Smooth muscle cell of the brain vasculature (primary cell): ENCODE results near the gene SOX2.

ENCODE experiments used
- DNase-seq: peaks from one replicate; pipeline ENCODE4 v3.0.0-alpha.2; 2012; ENCODE audit warnings: low read depth, low spot score

The SOX2 gene

DNA sequence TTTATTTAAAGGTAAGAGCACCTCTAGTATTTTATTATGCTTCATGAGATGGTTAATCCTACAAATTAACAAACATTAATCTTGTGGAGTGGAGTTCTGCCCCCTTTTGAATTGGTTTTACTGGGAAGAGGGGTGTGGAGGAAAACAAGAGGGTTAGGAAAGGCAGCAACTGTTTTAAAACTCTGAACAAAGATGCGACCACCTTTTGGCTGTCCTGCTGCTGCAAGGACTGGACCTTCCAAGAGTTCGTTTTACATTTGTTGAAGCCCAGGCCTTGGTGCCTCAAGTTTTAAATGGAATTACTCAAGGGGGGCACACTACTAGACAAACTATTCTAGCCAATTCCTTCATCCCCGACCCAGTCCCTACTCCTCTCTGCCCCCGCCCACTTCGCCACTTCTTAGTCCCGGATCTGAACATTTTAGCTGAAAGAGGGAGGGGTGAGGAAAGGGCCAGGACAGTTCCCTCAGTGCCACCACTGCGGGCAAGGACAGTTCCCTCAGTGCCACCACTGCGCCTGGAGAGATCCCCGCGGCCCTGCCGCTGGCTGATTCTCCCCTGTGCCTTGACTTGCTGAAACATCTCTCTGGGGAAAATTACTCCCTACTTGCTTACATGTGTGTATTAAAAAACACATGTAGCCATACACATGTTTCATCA is 11.2 kb downstream of the SOX2 start:
- DNase-seq: no peak

DNA sequence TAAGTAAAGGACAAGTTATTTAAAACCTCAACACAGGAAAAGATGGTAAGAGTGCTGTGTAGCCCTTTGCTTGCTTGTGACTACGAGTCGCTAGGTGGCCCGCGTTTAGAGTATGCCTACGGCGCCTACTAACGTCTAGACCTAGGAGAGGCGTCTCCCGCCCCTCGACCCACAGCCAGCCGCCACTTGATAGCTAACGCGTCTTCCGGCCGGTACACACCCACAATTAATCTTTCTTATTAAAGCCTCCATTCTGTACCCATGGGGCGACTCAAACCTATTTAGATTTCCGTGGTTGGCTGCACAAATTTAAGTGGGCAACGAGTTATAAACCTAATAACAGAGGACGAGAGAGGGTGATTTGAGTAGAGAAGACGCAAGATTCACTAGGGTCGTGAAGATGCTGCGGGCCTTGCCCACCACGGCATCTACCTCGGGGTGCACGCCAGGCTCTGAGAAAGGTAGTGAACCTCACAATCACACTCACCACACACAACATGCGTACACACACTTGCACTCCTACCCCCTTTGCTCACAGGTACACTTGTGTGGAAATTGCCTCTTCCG is 12.0 kb downstream of the SOX2 start:
- no peak for DNase-seq

DNA sequence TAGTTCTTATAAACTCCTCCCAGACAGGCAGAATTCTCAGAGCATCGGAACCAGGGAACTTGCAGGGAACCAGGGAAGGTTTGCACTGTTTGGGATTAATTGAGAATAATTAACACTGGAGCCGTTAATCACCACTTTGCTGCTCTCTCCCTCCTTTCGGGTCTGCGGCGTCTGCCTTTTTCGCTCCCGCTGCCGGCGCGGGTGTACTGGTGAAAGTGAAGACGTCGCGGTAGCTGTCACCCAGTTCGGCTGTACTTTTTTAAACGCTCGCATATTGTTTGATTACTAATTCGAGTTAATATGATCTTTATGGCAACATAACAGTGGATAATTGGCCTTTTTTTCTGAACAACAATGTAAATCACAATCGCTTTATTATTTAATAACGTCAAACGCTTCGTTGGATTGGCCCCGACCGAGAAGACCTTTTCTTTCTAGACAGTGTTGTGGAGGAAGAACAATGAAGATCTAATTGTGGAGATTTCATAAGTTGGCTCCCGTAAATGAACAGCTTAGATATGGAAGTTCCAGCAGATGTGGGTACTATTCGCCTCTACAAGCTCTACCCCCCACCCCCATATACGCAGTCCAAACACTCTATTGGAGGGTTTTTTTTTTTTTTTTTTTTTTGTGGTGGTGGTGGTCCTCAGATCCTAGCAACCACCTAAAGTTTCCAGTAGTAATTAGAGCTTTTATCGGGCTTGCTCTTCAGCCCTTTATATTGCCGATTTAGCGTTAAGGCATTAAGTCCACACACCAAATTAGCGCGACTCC is 12.7 kb downstream of the SOX2 start:
- DNase-seq: no peak

DNA sequence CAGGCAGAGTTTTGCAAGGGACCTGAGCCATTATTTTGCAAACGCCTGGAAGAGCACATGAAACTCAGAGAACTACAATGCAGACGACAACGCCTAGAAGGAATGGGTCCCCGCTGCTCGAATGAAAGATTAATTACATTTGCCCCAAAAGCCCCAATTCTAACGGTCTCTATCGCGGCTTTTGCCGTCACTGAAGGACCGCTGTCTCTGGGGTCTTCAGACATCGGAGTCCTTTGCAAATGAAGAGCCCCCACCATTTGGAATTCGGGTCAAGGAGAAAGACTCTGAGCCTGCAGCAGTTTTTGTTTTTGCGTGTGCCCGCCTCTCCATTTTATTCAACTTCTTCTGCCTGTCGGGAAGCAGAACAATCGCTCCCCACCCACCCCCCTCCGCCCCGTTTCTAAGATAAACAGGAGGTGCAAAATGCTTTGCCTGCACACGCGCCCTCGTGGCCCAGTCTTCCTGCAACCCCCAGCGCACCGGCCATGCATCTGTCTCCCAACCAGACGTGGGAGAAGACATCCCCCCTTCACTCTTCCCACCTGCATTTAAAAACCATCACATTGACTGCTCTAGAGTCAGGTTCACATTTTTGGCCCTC is 13.5 kb downstream of the SOX2 start:
- DNase-seq: no peak

DNA sequence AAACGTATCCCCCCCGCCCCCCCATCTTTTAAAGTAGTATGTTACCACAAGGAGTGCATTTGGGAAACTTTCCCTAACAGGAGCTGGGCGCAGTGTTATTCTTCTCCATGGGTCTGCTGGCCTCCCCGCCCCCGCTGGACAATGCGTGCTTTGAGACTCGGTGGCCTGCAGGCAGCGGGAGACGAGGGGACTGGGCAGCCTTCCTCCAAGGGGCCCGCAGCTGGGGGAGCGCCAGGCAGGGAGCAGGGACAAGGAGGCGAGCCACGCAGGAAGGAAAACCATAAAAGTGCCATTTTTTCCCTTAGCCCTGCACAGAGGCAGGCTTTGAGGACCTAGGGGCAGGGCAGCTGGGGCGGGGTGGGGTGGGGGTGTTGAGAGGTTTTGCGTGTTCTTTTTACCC is 14.1 kb downstream of the SOX2 start:
- DNase-seq: no peak

DNA sequence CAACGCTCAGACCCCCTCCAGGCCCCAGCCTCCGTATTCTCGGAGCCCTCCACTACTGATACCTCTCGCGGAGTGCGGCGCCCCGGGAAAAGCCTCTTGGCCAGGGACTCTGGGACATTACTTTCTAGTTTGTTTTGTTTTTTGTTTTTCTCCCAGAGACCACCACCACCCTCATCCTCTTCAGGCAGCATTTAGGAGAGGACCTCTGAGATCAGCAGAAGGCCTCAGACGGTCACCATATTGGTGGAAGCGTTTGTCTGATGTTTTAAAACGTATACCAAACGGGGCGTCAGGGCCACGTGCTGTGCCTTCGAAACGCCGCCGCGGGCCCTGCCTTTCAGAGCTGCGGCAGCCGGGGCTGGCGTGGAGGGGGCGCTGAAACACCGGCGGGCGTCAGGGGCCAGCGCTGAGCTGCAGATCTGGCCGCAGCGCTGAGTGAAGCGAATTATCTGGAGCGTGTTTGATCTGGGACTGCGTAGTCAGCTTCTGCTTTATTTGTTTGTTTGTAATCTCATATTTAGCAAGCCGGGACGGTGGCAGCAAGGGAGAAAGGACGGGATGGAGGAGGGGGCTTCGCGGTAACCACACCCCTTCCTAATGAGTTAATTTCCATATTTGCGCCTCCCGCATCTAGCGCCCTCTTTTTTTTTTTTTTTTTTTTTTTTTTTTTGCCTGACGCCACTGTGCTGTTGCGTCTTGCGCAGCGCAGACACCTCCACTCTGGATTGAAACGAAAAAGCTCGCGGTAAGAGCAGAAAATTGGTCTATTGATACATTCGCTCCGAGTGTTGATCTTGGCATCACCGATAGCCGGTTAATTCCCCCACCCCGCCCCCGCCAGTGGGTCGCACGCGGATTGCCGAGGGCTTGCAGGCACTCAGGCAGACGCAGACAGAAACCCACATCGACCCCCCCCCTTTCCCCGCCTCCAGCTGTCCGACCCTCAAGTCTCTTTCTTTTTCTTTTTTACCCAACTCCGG is 14.9 kb downstream of the SOX2 start:
- DNase-seq: no peak

DNA sequence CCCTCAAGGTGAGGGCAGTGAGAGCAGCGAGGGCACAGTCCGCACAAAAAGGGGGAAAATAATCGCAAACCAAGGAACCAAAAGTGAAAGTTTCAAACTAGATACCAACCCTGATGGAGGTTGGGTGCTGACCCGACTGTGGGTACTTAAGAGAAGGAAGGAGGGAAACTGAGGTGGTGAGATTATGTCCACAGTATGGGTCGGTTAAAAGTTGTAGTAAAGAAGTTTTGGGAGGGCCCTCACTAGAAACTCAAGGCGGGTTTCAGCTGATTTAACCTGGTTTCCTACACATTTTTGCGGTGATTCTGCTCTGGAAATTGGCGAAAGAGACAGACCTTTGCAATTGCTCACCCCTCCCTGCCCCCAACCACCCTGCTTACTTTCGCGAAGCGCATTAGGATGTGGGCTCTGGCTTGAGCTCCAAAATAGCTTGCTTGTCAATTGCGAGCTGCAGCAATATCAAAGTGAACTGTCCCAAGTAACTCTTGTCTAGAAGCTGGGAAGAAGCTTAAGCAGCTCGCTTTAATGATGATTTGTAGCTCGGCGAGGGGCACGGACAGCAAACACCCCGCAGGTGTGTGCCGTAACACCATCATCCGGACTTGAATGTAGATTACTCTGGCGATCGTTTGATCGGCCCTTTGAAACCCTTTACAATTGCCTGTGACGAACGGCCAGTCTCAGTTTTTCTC is 15.8 kb downstream of the SOX2 start:
- no peak for DNase-seq

DNA sequence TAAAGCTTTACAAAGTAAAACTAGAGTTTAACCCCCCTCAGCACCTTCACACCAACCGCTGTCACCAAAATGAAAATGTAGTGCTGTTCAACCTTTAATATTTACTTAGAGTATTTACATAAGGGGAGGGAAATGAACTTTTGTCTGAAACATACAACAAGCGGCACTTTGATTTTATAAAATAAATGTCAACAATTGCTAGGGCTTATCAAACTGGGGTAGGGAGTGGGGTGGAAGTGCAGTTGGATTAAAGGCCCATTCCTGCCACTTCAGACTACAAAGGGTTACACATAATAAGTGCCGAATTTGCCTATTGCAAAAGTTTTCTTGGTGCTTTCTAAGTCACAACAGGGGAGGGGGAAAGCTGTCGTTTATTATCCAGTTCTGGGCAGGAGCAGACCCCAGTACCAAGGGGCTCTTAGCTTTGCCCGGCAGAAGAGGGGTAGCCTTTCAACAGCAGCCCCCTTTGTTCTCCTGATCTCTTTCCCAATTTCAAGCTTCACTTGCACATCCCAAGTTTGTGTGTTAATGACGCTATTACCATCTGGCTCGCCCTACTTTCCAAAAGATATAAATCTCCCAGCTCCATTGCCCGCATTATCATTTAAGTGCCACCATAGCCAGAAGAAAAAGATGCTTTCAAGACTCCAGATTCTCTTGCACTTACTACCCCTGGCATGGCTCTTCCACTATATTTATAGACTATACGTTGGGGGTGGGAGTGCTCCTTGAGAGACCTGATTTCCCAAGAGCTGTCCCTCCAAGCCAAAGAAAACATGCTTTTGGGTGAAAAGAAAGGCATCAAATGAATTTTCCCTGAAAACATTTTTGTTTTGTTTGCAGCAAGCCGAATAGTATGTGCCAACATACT is 17.0 kb downstream of the SOX2 start:
- no peak for DNase-seq

DNA sequence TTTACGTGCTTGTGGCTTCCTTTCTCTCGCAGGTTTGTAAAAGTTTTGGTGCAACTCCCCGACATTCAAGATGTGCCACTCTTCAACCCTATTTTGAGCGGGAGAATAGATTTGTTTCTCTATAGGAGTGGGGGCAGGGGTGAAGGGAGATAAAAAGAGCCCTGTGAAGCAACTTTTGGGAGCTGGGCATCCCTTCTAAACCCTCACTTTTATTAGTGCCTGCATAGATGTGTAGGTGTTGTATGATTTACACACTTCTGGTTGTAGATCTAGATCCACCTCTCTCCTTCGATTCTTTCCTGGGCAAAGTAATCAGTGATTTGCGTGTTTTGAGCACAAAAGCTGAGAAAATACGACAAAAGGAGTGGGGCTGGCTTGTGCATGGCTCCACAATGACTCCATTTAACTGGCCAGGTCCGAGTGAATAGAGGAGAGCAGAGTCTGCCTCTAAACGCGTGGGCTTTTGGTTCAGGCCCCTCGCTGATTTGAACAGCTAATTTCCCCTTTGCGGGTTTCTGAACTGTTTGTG is 17.7 kb downstream of the SOX2 start:
- no peak for DNase-seq

DNA sequence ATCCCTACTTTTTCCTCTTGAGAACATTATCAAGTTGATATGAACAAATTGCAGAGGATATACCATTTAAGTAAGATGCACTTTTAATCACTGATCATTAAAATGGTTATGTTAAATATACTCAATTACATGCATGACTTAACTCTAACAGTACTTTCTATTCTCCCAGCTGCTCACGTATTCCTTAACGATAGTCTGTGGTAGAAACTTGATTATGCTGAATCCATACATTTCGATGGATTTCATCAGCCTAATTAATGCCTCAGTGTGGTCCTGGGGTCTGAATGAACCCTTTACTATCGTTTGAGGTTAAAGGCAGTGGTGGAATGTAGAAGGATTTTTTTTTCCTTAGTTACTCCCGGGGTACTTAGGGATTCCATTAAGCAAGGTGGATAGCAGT is 18.6 kb downstream of the SOX2 start:
- DNase-seq: no peak

DNA sequence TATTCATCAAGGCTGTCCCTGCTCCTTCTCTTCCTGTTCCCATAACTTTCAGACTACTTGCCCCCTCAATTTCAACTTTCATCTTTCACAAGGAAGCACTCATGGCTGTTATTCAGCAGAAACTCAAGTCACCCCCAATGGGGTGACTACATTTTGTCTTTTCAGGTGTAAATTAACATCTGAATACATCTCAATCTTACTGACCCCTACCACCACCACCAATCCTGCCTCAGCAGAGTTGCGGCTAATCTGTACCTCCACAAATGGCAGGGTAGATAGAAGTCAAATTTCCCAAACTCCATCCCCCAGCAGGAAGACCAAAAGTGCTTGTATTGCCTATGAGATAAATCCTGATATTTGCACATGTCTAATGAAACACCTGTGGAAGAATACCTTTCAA is 19.2 kb downstream of the SOX2 start:
- no peak for DNase-seq

DNA sequence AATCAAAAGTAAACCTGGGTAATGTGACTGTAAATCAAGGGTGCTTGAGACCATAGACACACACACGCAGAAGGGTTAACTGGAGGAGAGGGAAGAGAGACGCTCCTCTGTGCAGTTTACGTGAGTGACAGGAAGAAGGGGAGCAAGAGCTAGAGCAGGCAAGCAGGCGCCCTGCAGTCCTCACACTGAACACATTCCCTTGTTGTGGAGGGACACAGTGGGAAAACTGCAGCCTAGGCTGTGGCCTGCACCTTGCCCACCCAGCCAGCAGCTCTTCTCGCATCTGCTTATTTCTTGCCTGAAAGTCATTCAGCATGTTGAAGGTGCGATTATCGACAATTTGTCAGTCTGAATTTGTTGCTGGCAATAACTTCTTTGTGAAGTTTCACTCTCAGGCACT is 24.2 kb downstream of the SOX2 start:
- no peak for DNase-seq

DNA sequence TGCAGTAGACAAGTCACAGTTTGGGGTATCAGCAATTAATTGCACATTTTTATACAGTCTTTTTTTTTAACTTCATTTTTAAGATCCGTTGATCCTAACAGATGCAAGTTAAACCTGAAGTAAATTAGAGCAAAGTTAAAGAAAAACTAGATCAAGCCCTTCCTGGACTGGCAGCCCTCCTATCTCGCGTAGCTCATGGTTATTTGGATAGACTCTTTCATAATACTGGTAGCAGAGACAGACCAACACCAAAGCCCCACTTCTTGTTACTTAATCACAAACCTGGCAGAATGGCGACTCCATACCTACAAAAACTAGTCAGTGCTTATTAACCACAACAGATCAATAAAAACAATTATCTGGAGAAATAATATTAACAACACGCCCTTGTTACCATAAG is 26.8 kb downstream of the SOX2 start:
- DNase-seq: no peak

DNA sequence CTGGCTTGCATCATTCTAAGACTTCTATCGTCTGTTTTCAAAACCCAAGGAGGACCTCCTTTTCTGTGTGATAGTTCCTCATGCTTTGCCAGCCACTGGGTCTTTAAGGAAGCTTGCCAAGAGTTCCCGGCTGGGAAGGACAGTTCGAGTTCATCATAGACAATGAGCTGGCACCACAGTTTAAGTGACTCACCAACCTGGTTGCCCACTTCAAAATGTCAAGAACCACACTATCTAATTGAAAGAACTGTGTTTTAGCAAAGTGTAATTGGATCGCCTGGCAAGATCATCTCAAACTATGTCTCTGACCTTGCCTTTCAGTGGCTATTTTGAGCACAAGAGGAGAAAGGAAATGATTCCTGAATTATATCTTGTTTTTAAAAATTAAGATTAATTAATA is 27.9 kb downstream of the SOX2 start:
- no peak for DNase-seq

DNA sequence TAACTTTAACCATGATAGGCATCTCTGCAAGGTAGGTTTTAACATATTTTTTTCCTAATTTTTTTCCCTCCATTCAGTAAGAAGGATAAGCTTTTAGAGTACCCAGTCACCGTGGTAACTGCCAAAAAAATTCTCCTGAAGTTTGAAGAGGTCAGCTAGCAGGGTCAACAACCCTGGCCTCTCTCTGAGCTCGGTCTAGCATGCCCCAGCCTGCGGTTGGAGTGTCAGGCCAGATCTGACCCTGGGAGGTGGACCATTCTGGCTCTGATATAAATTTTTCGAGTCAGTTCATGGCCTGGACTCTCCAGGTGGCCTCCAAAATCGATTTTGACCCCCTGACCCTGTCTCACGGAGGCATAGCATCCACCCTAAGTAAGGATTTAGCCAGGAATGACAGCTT is 29.7 kb downstream of the SOX2 start:
- DNase-seq: no peak

DNA sequence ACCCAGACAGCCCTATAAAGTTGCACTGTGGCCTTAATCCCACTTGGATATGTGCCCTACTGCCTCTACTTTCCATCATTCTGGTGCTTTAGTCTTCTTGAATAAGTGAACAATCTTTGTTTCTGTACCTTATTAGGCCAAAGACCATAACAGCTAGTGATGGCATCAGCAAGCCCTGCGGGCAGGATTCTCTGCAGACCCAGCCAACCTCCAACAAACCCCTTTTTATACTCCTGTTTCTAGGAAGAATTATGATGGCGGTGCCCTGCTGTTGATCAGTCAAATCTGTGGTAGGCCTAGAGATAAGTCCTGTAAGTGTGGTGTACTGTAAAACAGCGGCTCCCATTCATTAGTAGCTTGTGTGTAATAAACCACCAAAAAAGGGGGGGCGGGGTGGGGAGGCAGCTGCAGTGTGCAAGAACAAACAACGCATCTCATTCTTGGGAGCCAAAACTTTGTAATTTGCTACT is 40.5 kb downstream of the SOX2 start:
- no peak for DNase-seq

DNA sequence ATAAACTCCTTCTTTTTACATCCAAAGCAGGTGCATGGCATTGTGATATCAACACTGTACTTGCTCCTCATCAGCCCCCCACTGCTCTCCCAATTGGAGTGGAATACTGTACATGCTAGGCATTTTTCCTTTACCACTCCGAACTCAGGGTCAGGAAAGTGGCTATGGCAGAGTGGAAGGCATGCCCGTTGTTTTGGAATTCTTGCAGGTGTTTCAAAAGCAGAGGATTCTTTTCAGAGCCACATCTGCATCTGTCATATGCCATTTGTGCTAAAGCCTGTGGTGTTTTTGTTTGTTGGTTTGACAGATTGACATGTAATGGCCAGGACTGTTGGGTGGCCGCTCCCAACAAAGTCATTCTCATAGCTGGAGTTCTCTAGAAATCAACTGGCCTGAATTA is 41.7 kb downstream of the SOX2 start:
- no peak for DNase-seq

DNA sequence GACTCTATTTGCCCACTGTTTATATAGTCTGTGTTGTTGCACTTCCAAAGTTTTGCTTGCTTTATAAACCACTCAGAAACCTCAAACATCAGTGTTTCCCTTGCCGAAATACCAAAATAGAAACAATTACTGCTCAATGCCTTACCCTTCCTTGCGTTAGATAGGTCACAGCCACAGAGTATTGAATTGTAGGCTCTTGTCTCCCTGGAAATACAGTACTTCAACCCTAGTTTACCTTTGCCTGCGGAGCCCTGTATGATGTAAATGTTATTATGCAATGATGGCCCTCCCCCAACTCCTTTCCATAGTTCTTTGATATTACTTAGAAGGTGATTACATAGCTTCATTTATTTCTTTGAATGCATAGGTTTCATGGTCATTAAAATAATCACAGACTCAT is 44.2 kb downstream of the SOX2 start:
- DNase-seq: no peak

DNA sequence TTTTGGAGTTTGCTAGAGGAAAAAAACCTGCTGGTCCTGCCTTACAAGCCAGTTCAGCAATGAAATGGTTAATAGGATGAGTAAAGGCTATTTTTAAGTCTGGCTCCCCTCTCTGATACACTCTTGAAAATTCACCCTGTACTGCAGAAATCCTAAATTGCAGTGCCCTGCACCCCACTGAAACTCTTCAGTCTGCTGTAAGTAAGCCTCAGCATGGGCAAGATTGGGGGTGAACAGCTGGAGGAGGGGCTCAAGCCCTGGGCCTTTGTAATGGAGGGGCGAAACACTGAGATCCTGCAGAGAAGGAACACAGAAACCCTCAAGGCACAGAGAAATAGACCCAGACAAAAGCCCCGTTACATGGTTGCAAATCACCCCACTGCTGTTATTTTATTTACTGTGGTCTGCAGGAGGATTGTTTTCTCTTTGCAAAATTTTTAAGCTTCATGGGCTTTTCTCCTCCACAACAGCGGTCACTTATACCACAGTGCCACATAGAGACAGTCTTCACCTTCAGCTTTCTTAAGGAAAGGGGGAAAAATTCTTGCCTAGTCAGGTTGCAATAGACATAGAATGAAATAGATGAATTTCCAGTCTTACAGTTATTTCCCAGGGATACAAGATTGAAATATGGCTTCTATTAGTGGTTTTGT is 45.0 kb downstream of the SOX2 start:
- no peak for DNase-seq
